Rectal smooth muscle tissue (tissue), 1 donor: ENCODE results near the gene LARP1.
"Not testable (repeated sequence)": the region's sequence is repeated elsewhere in the genome, so short reads cannot be mapped to it uniquely, and the experiment has no call there.

Experiments
- H3K27ac ChIP-seq: one replicate; pipeline ENCODE4 v1.7.0; 2013; ENCODE audit warnings: low read depth, low read length, inconsistent platforms
- H3K27me3 ChIP-seq: one replicate; pipeline ENCODE4 v1.7.0; 2013; ENCODE audit warnings: low read length; ENCODE audit not compliant: control insufficient read depth, insufficient read depth
- H3K36me3 ChIP-seq: one replicate; pipeline ENCODE4 v1.7.0; 2013; ENCODE audit warnings: low read length; ENCODE audit not compliant: control insufficient read depth, insufficient read depth
- H3K4me1 ChIP-seq: one replicate; pipeline ENCODE4 v1.7.0; 2013; ENCODE audit warnings: low read length; ENCODE audit not compliant: control insufficient read depth, insufficient read depth
- H3K4me3 ChIP-seq: one replicate; pipeline ENCODE4 v1.7.0; 2013; ENCODE audit warnings: low read length
- H3K9ac ChIP-seq: one replicate; pipeline ENCODE4 v1.7.0; 2013; ENCODE audit warnings: low read length

The LARP1 gene

GRCh38 chr5:154829589-154830218 lies 74.5 kb downstream of the LARP1 start:
- no peak overlapping the region for H3K9ac ChIP-seq
- H3K4me3 ChIP-seq, result no peak overlapping the region
- no peak overlapping the region for H3K27ac ChIP-seq
- H3K36me3 ChIP-seq, result peaks cover 11% of the 10 kb centered on the region
- no peaks in the 10 kb centered on the region for H3K4me1 ChIP-seq
- no peaks in the 10 kb centered on the region for H3K27me3 ChIP-seq

GRCh38 chr5:154830219-154830595 lies 75.0 kb downstream of the LARP1 start:
- Histone ChIP-seq H3K9ac (no peak overlapping the region), H3K27ac (no peak overlapping the region), H3K27me3 (no peaks in the 10 kb centered on the region), H3K4me3 (no peak overlapping the region), H3K4me1 (no peaks in the 10 kb centered on the region), H3K36me3 (peaks cover 11% of the 10 kb centered on the region)

GRCh38 chr5:154830596-154830995 lies 75.4 kb downstream of the LARP1 start:
- H3K27me3 ChIP-seq, result no peaks in the 10 kb centered on the region
- H3K27ac ChIP-seq, result no peak overlapping the region
- no peak overlapping the region for H3K9ac ChIP-seq
- no peaks in the 10 kb centered on the region for H3K4me1 ChIP-seq
- H3K36me3 ChIP-seq, result peaks cover 11% of the 10 kb centered on the region
- no peak overlapping the region for H3K4me3 ChIP-seq

- H3K4me3 ChIP-seq, result no peak overlapping the region
- no peaks in the 10 kb centered on the region for H3K27me3 ChIP-seq
- H3K4me1 ChIP-seq, result no peaks in the 10 kb centered on the region
- H3K27ac ChIP-seq, result no peak overlapping the region
- H3K36me3 ChIP-seq, result peaks cover 11% of the 10 kb centered on the region
- H3K9ac ChIP-seq, result no peak overlapping the region
Measured at GRCh38 chr5:154831451-154831850, 76.3 kb downstream of the LARP1 start.

- H3K4me1 ChIP-seq, H3K4me3 ChIP-seq, H3K9ac ChIP-seq, H3K27me3 ChIP-seq, H3K27ac ChIP-seq: not testable (repeated sequence)
- H3K36me3 ChIP-seq, result peaks cover 16% of the 10 kb centered on the region
Measured at GRCh38 chr5:154832804-154833203, 77.6 kb downstream of the LARP1 start.

- Histone ChIP-seq H3K27me3 (no peaks in the 10 kb centered on the region), H3K36me3 (peaks cover 16% of the 10 kb centered on the region), H3K4me3 (no peak overlapping the region), H3K27ac (no peak overlapping the region), H3K4me1 (no peaks in the 10 kb centered on the region), H3K9ac (no peak overlapping the region)
Measured at GRCh38 chr5:154834053-154834452, 78.9 kb downstream of the LARP1 start.

- not testable (repeated sequence) for H3K27me3 ChIP-seq, H3K9ac ChIP-seq, H3K4me3 ChIP-seq, H3K36me3 ChIP-seq, H3K4me1 ChIP-seq
- H3K27ac ChIP-seq, result peak overlapping the region; percentile 88
Measured at GRCh38 chr5:154835701-154836052, 80.5 kb downstream of the LARP1 start.

GRCh38 chr5:154836225-154836624 lies 81.0 kb downstream of the LARP1 start:
- H3K9ac ChIP-seq, result no peak overlapping the region
- H3K4me1 ChIP-seq, result no peaks in the 10 kb centered on the region
- peaks cover 6% of the 10 kb centered on the region for H3K36me3 ChIP-seq
- peak overlapping the region; percentile 63 for H3K27ac ChIP-seq
- H3K4me3 ChIP-seq, result no peak overlapping the region
- H3K27me3 ChIP-seq, result no peaks in the 10 kb centered on the region

- no peak overlapping the region for H3K9ac ChIP-seq
- H3K36me3 ChIP-seq, result peaks cover 6% of the 10 kb centered on the region
- H3K4me3 ChIP-seq, result no peak overlapping the region
- peak overlapping the region; percentile 7 for H3K27ac ChIP-seq
- H3K4me1 ChIP-seq, result no peaks in the 10 kb centered on the region
- H3K27me3 ChIP-seq, result no peaks in the 10 kb centered on the region
Measured at GRCh38 chr5:154837009-154837901, 82.1 kb downstream of the LARP1 start.

- Histone ChIP-seq H3K27me3 (no peaks in the 10 kb centered on the region), H3K9ac (no peak overlapping the region), H3K4me3 (no peak overlapping the region), H3K27ac (no peak overlapping the region), H3K36me3 (peaks cover 8% of the 10 kb centered on the region), H3K4me1 (peaks cover 4% of the 10 kb centered on the region)
Measured at GRCh38 chr5:154840435-154841272, 85.5 kb downstream of the LARP1 start.

- H3K36me3 ChIP-seq, result peaks cover 8% of the 10 kb centered on the region
- H3K9ac ChIP-seq, result no peak overlapping the region
- H3K4me1 ChIP-seq, result peaks cover 4% of the 10 kb centered on the region
- H3K27me3 ChIP-seq, result no peaks in the 10 kb centered on the region
- no peak overlapping the region for H3K4me3 ChIP-seq
- no peak overlapping the region for H3K27ac ChIP-seq
Measured at GRCh38 chr5:154841273-154841661, 86.1 kb downstream of the LARP1 start.

GRCh38 chr5:154842689-154843530 lies 87.7 kb downstream of the LARP1 start:
- no peak overlapping the region for H3K4me3 ChIP-seq

More at GRCh38 chr5:154842689-154843530, 87.7 kb downstream of the LARP1 start:
- Histone ChIP-seq H3K9ac (no peak overlapping the region), H3K4me1 (peaks cover 4% of the 10 kb centered on the region), H3K27me3 (no peaks in the 10 kb centered on the region), H3K36me3 (peaks cover 2% of the 10 kb centered on the region), H3K27ac (no peak overlapping the region)
